KBM-7 (cell line): ENCODE measurements around the gene AMFR.
A peak's percentile ranks its signal among the peaks of the same experiment; 100 is the strongest.

ENCODE experiments used
- DNase-seq: peaks from one replicate; pipeline ENCODE4 v3.0.0-alpha.2; 2015
- in situ Hi-C: fragments of 300-500 bp; cut with MboI; formaldehyde crosslinking; loops from 2 replicates; pipeline ENCODE4 v1.14.3; 2020; ENCODE audit warnings: low sequenced_read_pairs, low pct_unique_long_range_greater_than_20kb, mixed read lengths

The AMFR gene

DNA sequence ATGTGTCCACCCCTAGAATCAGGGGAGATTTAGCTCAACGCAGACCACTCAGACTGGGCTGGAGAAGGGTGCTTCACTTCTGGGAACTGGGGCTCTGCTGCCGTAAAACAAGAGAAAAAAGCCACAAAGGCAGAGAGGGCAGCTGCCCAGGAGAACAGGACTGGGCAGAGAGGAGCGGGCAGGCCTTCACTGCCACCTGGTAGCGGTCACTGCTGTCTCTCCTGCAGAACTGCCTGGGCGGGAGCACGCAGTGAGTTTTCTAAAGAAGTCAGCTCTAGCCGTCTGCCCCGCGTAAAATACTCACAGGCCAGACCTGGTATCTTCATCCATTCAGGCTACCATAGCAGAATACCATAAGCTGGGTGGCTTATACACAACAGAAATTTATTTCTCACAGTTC lies 103.8 kb downstream of the AMFR start:
- no peak for DNase-seq
- in situ Hi-C loops, result no loop called here

DNA sequence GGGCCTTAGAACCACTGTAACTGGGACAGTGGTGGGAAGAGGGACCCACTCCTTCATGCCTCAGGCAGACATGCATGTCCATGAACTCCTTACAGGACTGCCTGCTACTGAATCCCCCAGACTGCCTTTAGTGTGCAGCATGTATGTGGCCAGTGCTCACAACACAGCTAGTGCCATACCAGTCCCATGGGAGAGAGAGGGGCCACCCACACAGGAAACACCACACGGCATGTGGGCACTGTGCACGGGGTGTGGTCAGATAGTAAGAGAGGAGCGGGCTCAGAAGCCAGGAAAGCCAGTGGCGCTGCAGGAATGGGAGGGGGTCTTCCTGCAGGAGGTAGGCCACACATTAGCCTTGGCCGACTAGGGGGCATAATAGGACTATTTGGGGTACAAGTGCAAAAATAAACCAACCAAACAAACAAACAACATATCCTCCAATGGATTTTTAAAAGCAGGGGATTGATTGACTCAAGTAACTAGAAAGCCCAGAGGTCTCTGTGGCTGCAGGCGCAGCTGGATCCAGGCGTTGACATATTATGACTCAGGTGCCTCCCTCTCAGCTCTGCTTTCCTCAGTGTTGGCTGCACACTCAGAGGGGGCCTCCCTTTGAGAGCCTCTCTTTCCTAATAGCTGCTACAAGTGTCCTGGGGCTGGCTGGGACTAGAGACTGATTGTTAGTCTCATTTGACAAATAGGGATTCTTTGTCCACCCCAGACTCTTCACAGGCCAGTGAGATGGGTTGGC lies 104.4 kb downstream of the AMFR start:
- no peak for DNase-seq
- in situ Hi-C loops, result no loop called here

DNA sequence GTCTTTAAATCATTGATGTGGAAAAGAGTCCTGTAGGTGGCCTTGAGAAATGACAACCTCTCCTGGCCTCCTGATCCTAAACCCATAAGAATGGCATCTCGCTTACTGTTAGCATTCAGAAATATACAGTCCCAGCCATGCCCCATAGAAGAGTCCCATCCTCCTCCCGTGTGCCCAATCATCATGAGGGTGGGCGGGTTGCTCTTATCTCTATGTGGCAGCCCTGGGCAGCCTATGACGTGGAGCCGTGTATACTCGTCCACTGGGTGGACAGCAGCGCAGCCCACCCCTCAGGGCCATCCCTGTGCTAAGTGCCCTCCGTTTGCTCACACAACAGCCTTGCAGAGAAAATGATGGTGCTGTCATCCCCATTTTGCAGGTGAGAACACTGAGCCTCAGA lies 105.3 kb downstream of the AMFR start:
- no peak for DNase-seq
- in situ Hi-C loops, result no loop called here

DNA sequence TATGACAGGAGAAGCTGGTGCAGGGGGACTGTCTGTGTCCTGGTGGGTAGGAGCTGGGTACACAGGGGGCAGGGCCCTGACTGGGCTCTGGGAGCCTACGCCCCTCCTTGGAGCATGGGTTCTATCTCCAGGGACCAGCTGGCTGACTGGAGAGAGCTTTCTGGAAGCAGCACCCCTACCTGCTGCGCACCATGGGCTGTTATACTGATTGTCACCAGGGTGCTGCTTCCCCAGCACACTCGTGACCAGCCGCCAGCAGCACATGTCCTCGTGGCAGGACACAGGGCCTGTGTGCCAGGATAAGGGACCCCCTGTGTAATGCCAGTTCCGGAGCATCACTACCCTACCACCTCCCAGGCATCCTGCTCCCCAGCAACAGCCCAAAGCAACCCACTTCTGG lies 106.0 kb downstream of the AMFR start:
- in situ Hi-C loops, result no loop called here
- DNase-seq, result no peak

DNA sequence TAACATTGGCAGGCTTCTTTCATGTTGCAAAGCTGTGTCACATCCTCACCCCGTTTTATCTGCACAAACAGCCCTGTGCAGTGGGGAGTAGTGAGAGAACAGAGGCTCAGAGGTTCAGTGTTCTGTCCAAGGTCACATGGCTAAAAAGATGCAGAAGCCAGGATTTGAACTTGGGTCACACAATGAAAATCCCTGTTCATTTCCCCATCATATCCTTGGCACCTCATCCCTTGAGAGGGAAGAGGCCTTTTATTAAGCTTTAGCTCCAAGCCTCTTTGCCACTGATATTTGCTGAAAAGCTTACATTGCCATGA lies 106.6 kb downstream of the AMFR start:
- DNase-seq, result no peak
- in situ Hi-C loops, result no loop called here

DNA sequence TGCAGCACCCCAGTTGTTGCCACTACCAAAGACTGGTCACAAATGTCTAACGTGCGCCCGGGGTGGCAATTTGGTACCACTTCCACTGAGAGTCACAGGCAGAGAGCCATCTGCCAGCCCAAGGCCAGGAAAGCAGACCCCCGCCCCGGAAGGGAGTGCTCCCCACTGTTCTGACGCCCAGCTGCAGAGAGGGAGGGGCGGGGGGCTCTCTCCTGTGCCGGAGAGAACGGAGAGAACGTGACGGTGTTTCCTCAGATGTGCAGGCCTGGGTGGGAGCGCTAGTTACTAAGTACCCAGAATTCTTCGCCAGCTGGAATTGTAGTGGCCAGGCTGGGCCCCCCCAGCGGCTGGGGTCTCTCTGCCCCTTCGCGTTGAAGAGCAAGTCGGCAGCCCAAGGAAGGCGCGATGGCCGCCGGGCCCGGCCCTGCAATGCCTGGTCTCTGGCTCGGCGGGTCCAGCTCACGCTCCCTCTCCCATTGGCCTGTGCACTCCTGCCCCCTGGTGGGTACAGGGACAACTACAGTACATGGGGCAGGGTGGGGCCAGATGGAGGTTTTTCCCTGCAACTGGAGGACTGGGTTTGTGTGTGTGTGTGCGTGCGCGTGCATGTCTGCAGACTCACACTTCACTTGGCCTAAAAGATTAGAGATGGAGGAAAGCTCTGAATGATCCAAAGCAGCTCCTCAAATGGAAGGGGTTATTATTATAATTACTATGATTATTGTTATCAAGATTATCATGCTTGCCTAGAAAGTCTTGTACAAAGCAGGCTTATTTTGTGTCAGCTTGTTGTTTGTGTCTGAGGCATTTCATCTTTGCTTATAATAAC lies 107.1 kb downstream of the AMFR start:
- DNase-seq, result peak; percentile 73
- in situ Hi-C loops, result no loop called here

DNA sequence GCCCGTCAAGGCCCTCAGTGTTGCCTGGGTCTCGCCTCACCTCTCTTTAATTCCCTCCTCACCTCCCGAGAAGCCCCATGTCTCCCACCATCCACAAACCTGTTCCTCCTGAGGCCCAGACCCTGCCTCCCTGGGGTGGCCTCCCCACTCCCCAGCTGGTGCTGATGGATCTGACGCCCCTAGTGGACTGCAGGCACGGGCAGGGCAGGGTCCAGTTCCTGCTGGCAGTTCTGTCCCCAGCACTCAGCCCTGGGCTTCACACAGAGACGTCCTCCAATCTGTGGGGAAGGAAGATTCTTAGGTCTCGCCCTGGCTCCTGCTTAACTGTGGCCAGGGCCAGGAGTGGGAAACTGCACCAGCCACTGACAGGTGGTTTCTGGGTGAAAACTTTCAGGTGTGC lies 108.8 kb downstream of the AMFR start:
- in situ Hi-C loops, result no loop called here
- DNase-seq, result no peak

DNA sequence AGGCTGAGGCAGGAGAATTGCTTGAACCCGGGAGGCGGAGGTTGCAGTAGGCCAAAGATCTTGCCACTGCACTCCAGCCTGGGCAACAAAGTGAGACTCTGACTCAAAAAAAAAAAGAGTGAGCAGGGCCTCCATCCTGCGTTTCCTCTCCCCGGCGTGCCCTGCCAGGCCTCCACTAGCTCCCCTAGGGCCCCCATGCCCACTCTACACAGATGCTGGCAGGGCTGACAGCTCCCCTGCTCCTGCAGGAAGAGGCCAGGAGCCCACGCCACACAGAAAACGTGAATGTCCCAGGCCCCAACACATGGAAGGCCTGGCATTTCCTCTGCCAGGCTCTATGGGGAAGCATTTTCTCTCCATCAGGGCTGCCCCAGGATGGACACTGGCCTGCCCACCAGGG lies 109.4 kb downstream of the AMFR start:
- in situ Hi-C loops, result no loop called here
- no peak for DNase-seq

DNA sequence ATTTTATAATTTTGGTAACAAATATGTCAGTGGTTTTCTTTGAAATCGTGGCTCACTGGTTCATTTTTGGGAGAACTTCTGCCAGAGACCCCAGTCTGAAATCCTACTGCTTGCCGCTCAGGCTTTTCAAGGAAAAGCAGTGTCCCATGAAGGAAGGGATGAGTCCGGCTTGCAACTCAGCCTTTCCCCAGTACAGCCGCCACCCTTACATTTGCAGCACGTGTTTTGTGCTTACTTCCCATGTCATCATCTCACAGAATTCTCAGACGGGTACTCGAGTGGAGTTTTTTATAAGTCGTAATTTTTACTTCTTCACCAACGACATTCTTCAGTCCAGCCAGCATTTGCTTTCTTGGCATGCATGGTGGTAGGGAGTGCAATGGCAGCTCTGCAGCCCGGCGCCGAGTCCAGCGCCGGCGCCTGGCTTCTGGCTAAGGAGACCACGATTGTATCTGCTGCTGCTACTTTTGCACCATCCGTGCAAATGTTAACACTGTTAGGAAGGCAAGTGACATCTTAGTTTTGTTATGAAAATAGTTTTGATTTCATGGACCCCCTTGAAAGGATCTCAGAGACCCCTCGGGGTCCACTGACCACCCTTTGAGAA lies 111.0 kb downstream of the AMFR start:
- in situ Hi-C loops, result no loop called here
- DNase-seq, result no peak

DNA sequence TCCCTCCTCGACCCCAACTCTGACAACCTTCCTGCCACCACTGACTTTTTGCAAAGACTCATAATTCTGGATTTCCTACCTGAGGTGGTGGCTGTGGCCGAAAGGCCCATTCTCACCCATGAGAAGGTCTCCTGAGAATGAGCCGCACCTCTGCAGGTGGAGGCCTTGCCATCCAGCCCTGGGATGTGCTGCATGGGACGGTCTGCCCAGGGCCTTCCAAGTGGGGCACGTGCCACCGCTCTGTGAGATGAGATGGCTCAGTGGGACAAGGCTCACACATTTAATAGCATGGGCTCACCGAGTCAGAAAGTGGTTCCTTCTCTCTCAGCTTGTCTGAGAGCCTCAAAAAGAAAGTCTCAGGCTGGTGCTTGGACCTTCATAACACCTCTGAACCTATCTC lies 112.8 kb downstream of the AMFR start:
- in situ Hi-C loops, result no loop called here

DNA sequence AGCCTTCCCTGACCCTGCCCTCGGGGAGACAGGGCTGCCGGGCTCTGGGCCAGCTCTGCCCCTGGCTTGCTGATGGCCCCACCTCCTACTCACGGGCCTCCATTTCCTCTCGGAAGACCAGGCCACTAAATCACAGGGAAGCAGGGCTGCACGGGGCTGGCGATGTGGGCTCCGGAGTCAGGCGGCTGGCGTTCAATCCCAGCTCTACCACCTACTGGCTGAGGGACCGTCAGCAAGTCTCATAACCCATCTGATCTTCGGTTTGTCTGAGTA lies 113.4 kb downstream of the AMFR start:
- in situ Hi-C loops, result no loop called here
- DNase-seq, result no peak

More for the DNA sequence above, 112.8 kb downstream of the AMFR start:
- no peak for DNase-seq
